Upper lobe of left lung (tissue), 6 donors: ENCODE data around the gene GUCY2C. TPM values are rescaled to one million over a fixed set of nuclear protein-coding genes. Genes with fewer than 3 reads are reported as not detected.

Experiments used
- ATAC-seq, 2 donors: fragments of 200-7000 bp; cut with Tn5 transposase; one replicate each; pipeline ENCODE4 v1.9.1; 2022; ENCODE audit warnings: mild to moderate bottlenecking in 2 of 2, moderate library complexity in 2 of 2; ENCODE audit not compliant: low FRiP score in 2 of 2
- DNase-seq, 2 donors: peaks; one replicate each; pipeline ENCODE4 v3.0.0-alpha.2; 2019 to 2020
- H3K27ac ChIP-seq, 4 donors: fragments of 200-600 bp; sonication (generic); one replicate each; pipeline ENCODE4 v1.5.1; 2016 to 2019
- H3K27me3 ChIP-seq, 4 donors: fragments of 200-600 bp; sonication (generic); one replicate each; pipeline ENCODE4 v1.5.1; 2017 to 2019
- H3K36me3 ChIP-seq, 4 donors: fragments of 200-600 bp; sonication (generic); one replicate each; pipeline ENCODE4 v1.5.1; 2016 to 2019
- H3K4me1 ChIP-seq, 4 donors: fragments of 200-600 bp; sonication (generic); one replicate each; pipeline ENCODE4 v1.5.1; 2018 to 2019
- H3K4me3 ChIP-seq, 4 donors: fragments of 200-600 bp; sonication (generic); one replicate each; pipeline ENCODE4 v1.5.1; 2017 to 2019; ENCODE audit warnings: mild to moderate bottlenecking in 2 of 4, moderate library complexity in 1 of 4
- H3K9me3 ChIP-seq, 4 donors: fragments of 200-600 bp; sonication (generic); one replicate each; pipeline ENCODE4 v1.5.1; 2018 to 2019
- CTCF ChIP-seq, 6 experiments: fragments of 450-650 bp in 4 of 6; fragments of 200-600 bp in 2 of 6; sonication (generic) in 2 of 6; IDR thresholded peaks; one replicate each; pipeline ENCODE4 v1.5.1; 2016 to 2019; ENCODE audit warnings: antibody characterized with exemption in 6 of 6
- EP300 ChIP-seq, 4 donors: sonication (generic); formaldehyde crosslinking; IDR thresholded peaks; one replicate each; pipeline ENCODE4 v1.5.1; 2017; ENCODE audit warnings: antibody characterized with exemption in 4 of 4, control low read depth in 2 of 4
- POLR2A ChIP-seq, 4 donors: fragments of 450-650 bp; IDR thresholded peaks; one replicate each; pipeline ENCODE4 v1.5.1; 2016 to 2017; ENCODE audit warnings: antibody characterized with exemption in 4 of 4, mild to moderate bottlenecking in 2 of 4
- POLR2AphosphoS5 ChIP-seq, 2 donors: sonication (generic); formaldehyde crosslinking; IDR thresholded peaks; one replicate each; pipeline ENCODE4 v1.5.1; 2017; ENCODE audit warnings: antibody characterized with exemption in 2 of 2
- WGBS, 2 donors: methylation state at CpG; one replicate each; pipeline ENCODE4 v1.1.5; 2017 to 2018; 5-methylcytosine and 5-hydroxymethylcytosine counted together
- total RNA-seq, 6 donors: library from RNA; depleted of rRNA in 4 of 6; stranded (reverse); fragments of >200 nt in 4 of 6; gene quantifications; one replicate each; pipeline versions ENCODE4 v1.1.0 to v1.2.1, GENCODE V29; 2016 to 2021
- donor health status: DM: no; HTN: no; CAD: no; lungs with moderate emphysema.
- donor health status: DM: no; HTN: yes; CAD: no; lungs with severe emphysema.

The GUCY2C gene
- total RNA-seq, 6 donors from 2014 or later = 1.0 TPM; not detected in 5

- Histone ChIP-seq H3K4me1 (no peaks in the 10 kb centered on the region), H3K9me3 (no peaks in the 10 kb centered on the region), H3K36me3 (no peaks in the 10 kb centered on the region), H3K27ac (no peak overlapping the region), H3K27me3 (no peaks in the 10 kb centered on the region), H3K4me3 (no peak overlapping the region)
- DNase-seq (no peak), ATAC-seq (no peak)
- TF ChIP-seq POLR2AphosphoS5 (IDR thresholded peaks at IDR 0.05) = no peak
- TF ChIP-seq EP300 (IDR thresholded peaks at IDR 0.05) = no peak
- TF ChIP-seq CTCF (IDR thresholded peaks at IDR 0.05) = no peak
- no peak for TF ChIP-seq POLR2A (IDR thresholded peaks at IDR 0.05)
- WGBS, 2 donors = 72 to 77% methylated on average over 5 of the region's 5 CpGs
Measured at GRCh38 chr12:14695715-14696141, 671 bp downstream of the GUCY2C start.

GRCh38 chr12:14694970-14695369 lies 1.4 kb downstream of the GUCY2C start:
- Histone ChIP-seq H3K36me3 (no peaks in the 10 kb centered on the region), H3K4me1 (no peaks in the 10 kb centered on the region), H3K27me3 (no peaks in the 10 kb centered on the region), H3K9me3 (no peaks in the 10 kb centered on the region), H3K4me3 (no peak overlapping the region), H3K27ac (no peak overlapping the region)
- DNase-seq (no peak), ATAC-seq (no peak)
- 71% methylated on average over 3 of the region's 3 CpGs for WGBS, 2 donors
- TF ChIP-seq EP300 (IDR thresholded peaks at IDR 0.05) = no peak
- TF ChIP-seq POLR2A (IDR thresholded peaks at IDR 0.05) = no peak
- no peak for TF ChIP-seq CTCF (IDR thresholded peaks at IDR 0.05)
- TF ChIP-seq POLR2AphosphoS5 (IDR thresholded peaks at IDR 0.05) = no peak

GRCh38 chr12:14694145-14694714 lies 2.2 kb downstream of the GUCY2C start:
- H3K36me3 ChIP-seq = no peaks in the 10 kb centered on the region
- no peak for ATAC-seq
- no peak overlapping the region for H3K27ac ChIP-seq
- 68 to 69% methylated on average over 3 of the region's 3 CpGs for WGBS, 2 donors
- no peaks in the 10 kb centered on the region for H3K27me3 ChIP-seq
- no peaks in the 10 kb centered on the region for H3K4me1 ChIP-seq
- DNase-seq = no peak
- H3K4me3 ChIP-seq = no peak overlapping the region
- H3K9me3 ChIP-seq = no peaks in the 10 kb centered on the region
- no peak for TF ChIP-seq POLR2AphosphoS5 (IDR thresholded peaks at IDR 0.05)
- TF ChIP-seq EP300 (IDR thresholded peaks at IDR 0.05) = no peak
- TF ChIP-seq CTCF (IDR thresholded peaks at IDR 0.05) = no peak
- no peak for TF ChIP-seq POLR2A (IDR thresholded peaks at IDR 0.05)

- Histone ChIP-seq H3K27me3 (no peaks in the 10 kb centered on the region), H3K36me3 (no peaks in the 10 kb centered on the region), H3K4me1 (no peaks in the 10 kb centered on the region), H3K4me3 (no peak overlapping the region), H3K9me3 (no peaks in the 10 kb centered on the region), H3K27ac (no peak overlapping the region)
- 73 to 74% methylated on average over 5 of the region's 5 CpGs for WGBS, 2 donors
- TF ChIP-seq EP300 (IDR thresholded peaks at IDR 0.05) (no peak), CTCF (IDR thresholded peaks at IDR 0.05) (no peak), POLR2A (IDR thresholded peaks at IDR 0.05) (no peak), POLR2AphosphoS5 (IDR thresholded peaks at IDR 0.05) (no peak)
- no peak for DNase-seq
- no peak for ATAC-seq
Measured at GRCh38 chr12:14693116-14693515, 3.3 kb downstream of the GUCY2C start.

- DNase-seq (peak in 1 of 2 donors; percentile 80), ATAC-seq (peak; percentile 61 to 90)
- Histone ChIP-seq H3K4me3 (no peak overlapping the region), H3K9me3 (no peaks in the 10 kb centered on the region), H3K4me1 (no peaks in the 10 kb centered on the region), H3K36me3 (no peaks in the 10 kb centered on the region), H3K27ac (no peak overlapping the region), H3K27me3 (no peaks in the 10 kb centered on the region)
- TF ChIP-seq EP300 (IDR thresholded peaks at IDR 0.05) (no peak), POLR2AphosphoS5 (IDR thresholded peaks at IDR 0.05) (no peak), POLR2A (IDR thresholded peaks at IDR 0.05) (no peak)
Measured at GRCh38 chr12:14691560-14691959, 4.8 kb downstream of the GUCY2C start.
